DMS 273 treated with DMSO at 0.1 percent for 48 hours (cell line): ENCODE measurements around the gene SCML1.

Experiments
- DNase-seq: peaks from one replicate; lab custom pipeline; 2025; lab: John Stamatoyannopoulos, UW

Gene SCML1

DNA sequence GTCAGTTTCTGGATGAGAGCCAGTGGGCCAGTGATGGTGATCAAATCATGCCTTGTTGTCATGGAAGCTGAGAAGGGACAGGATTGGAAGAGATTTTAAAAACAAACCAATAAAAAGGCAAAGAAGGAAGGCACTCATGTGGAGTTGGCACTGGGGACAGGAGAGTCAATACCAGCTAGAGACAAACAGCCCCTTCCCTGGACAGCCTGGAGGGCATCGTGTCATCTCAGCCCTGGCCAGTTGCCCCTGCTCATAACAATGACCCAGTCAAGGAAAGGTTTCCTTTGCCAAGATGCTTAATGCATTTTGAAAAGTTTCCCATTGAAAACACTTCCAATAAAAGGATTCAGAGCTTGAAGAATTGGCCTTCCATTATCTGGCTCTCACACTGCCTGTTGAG is 55.5 kb downstream of the SCML1 start:
- no peak for DNase-seq

DNA sequence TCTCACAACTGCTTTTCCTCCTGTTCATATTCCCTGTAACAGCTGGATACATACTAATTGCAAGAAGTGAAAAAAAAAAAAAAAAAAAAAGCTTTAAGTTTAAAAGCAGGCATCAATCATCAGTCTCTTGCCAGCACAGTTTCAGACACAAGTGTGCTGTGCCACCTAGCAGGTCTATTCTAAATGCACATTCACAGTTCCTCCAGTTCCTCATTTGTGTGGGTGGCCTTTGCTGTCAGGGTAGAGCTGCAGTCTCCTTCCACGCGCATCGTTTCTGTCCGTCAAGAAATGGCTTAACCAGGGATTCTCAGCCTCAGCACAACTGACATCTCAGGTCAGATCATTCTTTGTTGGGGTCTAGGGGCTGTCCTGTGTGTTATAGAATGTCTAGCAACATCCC is 61.6 kb downstream of the SCML1 start:
- DNase-seq = no peak

DNA sequence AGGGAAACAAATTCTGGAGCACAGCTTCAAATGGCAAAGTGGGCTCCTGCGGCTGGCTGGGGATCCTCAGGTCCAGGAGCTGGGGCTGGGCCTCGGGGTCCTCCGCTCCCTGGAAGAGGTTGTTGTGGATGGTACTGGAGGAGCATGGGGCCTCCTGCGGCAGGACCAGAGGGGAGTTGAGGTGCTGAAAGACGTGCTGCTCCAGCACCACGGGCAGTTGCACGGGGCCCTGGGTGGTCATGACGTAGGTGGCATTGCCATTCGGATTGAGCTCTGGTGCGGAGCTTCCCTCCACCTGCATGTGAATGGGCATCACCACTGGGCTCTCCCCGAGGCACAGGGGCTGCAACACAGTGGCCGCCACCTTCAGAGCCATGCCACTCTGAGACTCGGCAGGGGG is 64.1 kb downstream of the SCML1 start:
- DNase-seq = no peak

- no peak for DNase-seq
Observed at GRCh38 chrX:17802756-17803155, 65.5 kb downstream of the SCML1 start.

GRCh38 chrX:17803449-17803848 is 66.2 kb downstream of the SCML1 start:
- no peak for DNase-seq
